OCI-LY1 (cell line): Measurements from ENCODE around the gene CTSO.

Experiments used
- H2AFZ ChIP-seq: fragments of 200-600 bp; sonication (generic), shearing (Covaris generic); 2 replicates; pipeline ENCODE4 v1.6.0; 2014; ENCODE audit warnings: antibody characterized with exemption, mild to moderate bottlenecking, low read length
- H3F3A ChIP-seq: fragments of 200-600 bp; sonication (generic), shearing (Covaris generic); 2 replicates; pipeline ENCODE4 v1.6.0; 2014; ENCODE audit warnings: mild to moderate bottlenecking, antibody characterized with exemption, low read length, moderate library complexity; ENCODE audit not compliant: insufficient read depth
- H3K27ac ChIP-seq: fragments of 200-600 bp; sonication (generic); 2 replicates; pipeline ENCODE4 v1.5.1; 2014; ENCODE audit warnings: low read length, mixed run types, mild to moderate bottlenecking, low read depth; ENCODE audit not compliant: poor library complexity, severe bottlenecking
- H3K27me3 ChIP-seq: fragments of 200-600 bp; sonication (generic); 2 replicates; pipeline ENCODE4 v1.6.0; 2014; ENCODE audit warnings: antibody characterized with exemption, mild to moderate bottlenecking, low read length, moderate library complexity; ENCODE audit not compliant: insufficient read depth
- H3K36me3 ChIP-seq: fragments of 200-600 bp; sonication (generic); 2 replicates; pipeline ENCODE4 v1.6.1; 2014; ENCODE audit warnings: mild to moderate bottlenecking, antibody characterized with exemption, low read length, moderate library complexity, mixed read lengths; ENCODE audit not compliant: insufficient read depth
- H3K4me1 ChIP-seq: fragments of 200-600 bp; sonication (generic); 2 replicates; pipeline ENCODE4 v1.5.1; 2014; ENCODE audit warnings: mild to moderate bottlenecking, low read length, moderate library complexity; ENCODE audit not compliant: insufficient read depth, severe bottlenecking
- H3K4me2 ChIP-seq: fragments of 200-600 bp; sonication (generic), shearing (Covaris generic); 2 replicates; pipeline ENCODE4 v1.6.1; 2014; ENCODE audit warnings: low read length
- H3K4me3 ChIP-seq: fragments of 200-600 bp; sonication (generic); 2 replicates; pipeline ENCODE4 v1.5.1; 2014; ENCODE audit warnings: low read length, low read depth, mild to moderate bottlenecking, mixed read lengths; ENCODE audit not compliant: poor library complexity, severe bottlenecking
- H3K79me2 ChIP-seq: fragments of 200-600 bp; shearing (Covaris generic); 2 replicates; pipeline ENCODE4 v1.6.1; 2016; ENCODE audit warnings: mixed run types, low read length, mixed read lengths; ENCODE audit not compliant: insufficient read depth
- H3K9ac ChIP-seq: fragments of 200-600 bp; sonication (generic), shearing (Covaris generic); 2 replicates; pipeline ENCODE4 v1.6.1; 2014; ENCODE audit warnings: mild to moderate bottlenecking, low read length, mixed read lengths
- H3K9me2 ChIP-seq: fragments of 200-600 bp; sonication (generic), shearing (Covaris generic); 2 replicates; pipeline ENCODE4 v1.6.1; 2014; ENCODE audit warnings: low read depth, mild to moderate bottlenecking, low read length, mixed read lengths
- H3K9me3 ChIP-seq: fragments of 200-600 bp; shearing (Covaris generic); 2 replicates; pipeline ENCODE4 v1.6.1; 2014; ENCODE audit warnings: low read length, mixed read lengths
- H4K20me1 ChIP-seq: fragments of 200-600 bp; sonication (generic), shearing (Covaris generic); 2 replicates; pipeline ENCODE4 v1.6.0; 2016; ENCODE audit warnings: mild to moderate bottlenecking, low read length; ENCODE audit not compliant: insufficient read depth
- EZH2 ChIP-seq: fragments of 200-600 bp; sonication (generic), shearing (Covaris generic); IDR thresholded peaks from 2 replicates; pipeline ENCODE4 v1.8.0; 2017; ENCODE audit warnings: borderline replicate concordance, mixed run types, mild to moderate bottlenecking, antibody characterized with exemption, low read length, moderate library complexity, mixed read lengths
- TF ChIP-seq, protein P1 (sequence below): fragments of 200-600 bp; sonication (generic), shearing (Covaris generic); IDR thresholded peaks from 2 replicates; pipeline ENCODE4 v1.5.1; 2017; ENCODE audit warnings: mild to moderate bottlenecking, antibody characterized with exemption, low read length, moderate library complexity, mixed read lengths

CTSO gene

DNA sequence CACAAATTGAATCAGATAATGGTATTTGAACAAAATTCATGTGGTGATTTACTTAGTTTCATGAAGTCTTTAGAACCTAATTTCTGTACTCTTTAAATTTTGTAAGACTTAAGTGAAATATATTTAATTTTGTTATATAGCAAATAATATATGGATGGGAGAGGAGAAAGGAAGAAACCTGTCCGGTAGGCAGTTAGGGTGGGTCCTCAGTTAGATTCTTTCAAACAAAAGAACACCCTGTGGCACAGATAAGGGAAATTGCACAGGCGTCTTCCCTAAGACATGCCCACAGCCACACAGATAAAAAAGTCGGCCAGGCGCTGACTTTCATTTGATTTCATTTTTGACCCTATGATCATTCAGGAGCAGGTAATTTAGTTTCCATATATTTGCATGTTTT is 25.1 kb upstream of the CTSO start:
- H4K20me1 ChIP-seq: no peaks in the 10 kb centered on the region
- no peak for TF ChIP-seq EZH2
- TF ChIP-seq, protein P1, sequence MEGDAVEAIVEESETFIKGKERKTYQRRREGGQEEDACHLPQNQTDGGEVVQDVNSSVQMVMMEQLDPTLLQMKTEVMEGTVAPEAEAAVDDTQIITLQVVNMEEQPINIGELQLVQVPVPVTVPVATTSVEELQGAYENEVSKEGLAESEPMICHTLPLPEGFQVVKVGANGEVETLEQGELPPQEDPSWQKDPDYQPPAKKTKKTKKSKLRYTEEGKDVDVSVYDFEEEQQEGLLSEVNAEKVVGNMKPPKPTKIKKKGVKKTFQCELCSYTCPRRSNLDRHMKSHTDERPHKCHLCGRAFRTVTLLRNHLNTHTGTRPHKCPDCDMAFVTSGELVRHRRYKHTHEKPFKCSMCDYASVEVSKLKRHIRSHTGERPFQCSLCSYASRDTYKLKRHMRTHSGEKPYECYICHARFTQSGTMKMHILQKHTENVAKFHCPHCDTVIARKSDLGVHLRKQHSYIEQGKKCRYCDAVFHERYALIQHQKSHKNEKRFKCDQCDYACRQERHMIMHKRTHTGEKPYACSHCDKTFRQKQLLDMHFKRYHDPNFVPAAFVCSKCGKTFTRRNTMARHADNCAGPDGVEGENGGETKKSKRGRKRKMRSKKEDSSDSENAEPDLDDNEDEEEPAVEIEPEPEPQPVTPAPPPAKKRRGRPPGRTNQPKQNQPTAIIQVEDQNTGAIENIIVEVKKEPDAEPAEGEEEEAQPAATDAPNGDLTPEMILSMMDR: no peak
- H3K79me2 ChIP-seq: no peaks in the 10 kb centered on the region
- no peak overlapping the region for H3K9ac ChIP-seq
- H3K27ac ChIP-seq: no peak overlapping the region
- no peak overlapping the region for H3K4me3 ChIP-seq
- H3K4me1 ChIP-seq: no peaks in the 10 kb centered on the region
- no peaks in the 10 kb centered on the region for H3K9me3 ChIP-seq
- H3K9me2 ChIP-seq: no peaks in the 10 kb centered on the region
- H3K4me2 ChIP-seq: no peak overlapping the region
- no peak overlapping the region for H2AFZ ChIP-seq
- no peaks in the 10 kb centered on the region for H3K36me3 ChIP-seq
- no peaks in the 10 kb centered on the region for H3K27me3 ChIP-seq
- H3F3A ChIP-seq: no peaks in the 10 kb centered on the region

DNA sequence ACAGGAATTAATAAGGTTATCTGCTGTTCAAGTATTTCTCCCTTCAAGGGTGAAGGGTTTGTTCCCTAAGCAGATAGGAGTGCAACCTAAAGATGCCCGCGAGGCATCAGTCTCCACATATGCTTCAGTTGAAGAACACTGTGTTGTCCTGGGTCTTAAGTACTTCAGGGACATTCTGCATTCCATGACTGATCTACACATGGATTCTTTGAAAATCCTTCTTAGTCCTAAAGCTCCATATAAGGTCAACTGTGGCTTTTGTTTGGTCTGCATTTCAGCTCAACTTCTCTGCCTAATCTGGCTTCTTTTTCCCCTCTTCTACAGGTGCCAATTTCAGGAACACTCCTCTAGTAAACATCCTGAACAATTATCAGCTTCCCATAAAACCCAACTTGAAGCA is 21.8 kb upstream of the CTSO start:
- TF ChIP-seq EZH2: no peak
- TF ChIP-seq, protein P1: no peak
- Histone ChIP-seq H3K36me3 (no peaks in the 10 kb centered on the region), H2AFZ (no peak overlapping the region), H3K27me3 (no peaks in the 10 kb centered on the region), H3K9ac (no peak overlapping the region), H3K4me1 (no peaks in the 10 kb centered on the region), H3K27ac (no peak overlapping the region), H3F3A (no peaks in the 10 kb centered on the region), H3K9me3 (no peaks in the 10 kb centered on the region), H3K79me2 (no peaks in the 10 kb centered on the region), H3K4me2 (no peak overlapping the region), H3K9me2 (no peaks in the 10 kb centered on the region), H3K4me3 (no peak overlapping the region), H4K20me1 (no peaks in the 10 kb centered on the region)

DNA sequence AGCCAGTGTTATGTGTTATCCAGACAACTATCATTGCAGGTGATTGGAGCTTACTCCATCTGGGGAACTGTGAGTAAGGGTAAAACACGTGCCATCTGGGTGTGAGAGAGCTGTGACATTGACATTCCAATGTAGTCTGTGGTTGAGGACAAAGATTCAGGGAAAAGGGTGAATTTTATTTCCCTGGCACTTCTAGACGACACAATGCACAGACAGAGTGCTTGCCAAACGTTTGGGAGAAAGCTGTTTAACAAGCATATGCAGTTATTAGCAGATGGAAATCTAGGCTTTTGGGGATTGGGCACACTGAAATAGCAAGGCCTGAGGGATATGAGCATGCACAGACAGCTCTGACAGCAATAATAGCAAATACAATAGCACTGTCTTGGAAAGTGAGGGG is 21.3 kb upstream of the CTSO start:
- TF ChIP-seq, protein P1: no peak
- no peak for TF ChIP-seq EZH2
- no peak overlapping the region for H3K9ac ChIP-seq
- H4K20me1 ChIP-seq: no peaks in the 10 kb centered on the region
- H3K27ac ChIP-seq: no peak overlapping the region
- H3K27me3 ChIP-seq: no peaks in the 10 kb centered on the region
- no peaks in the 10 kb centered on the region for H3F3A ChIP-seq
- H3K4me1 ChIP-seq: no peaks in the 10 kb centered on the region
- H2AFZ ChIP-seq: no peak overlapping the region
- H3K9me3 ChIP-seq: no peaks in the 10 kb centered on the region
- no peaks in the 10 kb centered on the region for H3K79me2 ChIP-seq
- H3K4me3 ChIP-seq: no peak overlapping the region
- no peaks in the 10 kb centered on the region for H3K9me2 ChIP-seq
- H3K4me2 ChIP-seq: no peak overlapping the region
- H3K36me3 ChIP-seq: no peaks in the 10 kb centered on the region
